H1 (cell line): ENCODE data around the gene R3HDM4. TPM values are rescaled to one million over a fixed set of nuclear protein-coding genes. Genes with fewer than 3 reads are reported as not detected.

Source experiments
- CTCF ChIA-PET: fragments of 300-600 bp; sonication (Branson Sonifier 250); formaldehyde crosslinking; loops from one replicate; lab custom pipeline; 2021; ENCODE audit not compliant: partially characterized antibody; lab: Charles Lee
- POLR2A ChIA-PET: fragments of 300-600 bp; sonication (Branson Sonifier 250); formaldehyde crosslinking; loops from one replicate; lab custom pipeline; 2021; ENCODE audit warnings: inconsistent platforms; ENCODE audit not compliant: partially characterized antibody; lab: Charles Lee
- DNase-seq, 2 experiments: peaks; one replicate each; pipeline versions ENCODE4 v3.0.0 to v3.0.0-alpha.2; 2010 to 2022; ENCODE audit warnings: low spot score in 2 of 2, low read depth in 1 of 2, mixed read lengths in 1 of 2
- FAIRE-seq: peaks from 2 replicates; lab custom pipeline; 2011; peaks lifted over from hg19 to GRCh38; lab: Jason Lieb, UNC
- H2AFZ ChIP-seq: 2 replicates; pipeline ENCODE4 v1.8.1; 2012; ENCODE audit warnings: low read length, inconsistent platforms
- H2AK5ac ChIP-seq: 2 replicates; pipeline ENCODE4 v1.6.1; 2013; ENCODE audit warnings: low read depth, low read length
- H2BK120ac ChIP-seq: replicated peaks from 2 replicates; pipeline ENCODE3; 2013; ENCODE audit warnings: low read depth, low read length, inconsistent platforms
- H2BK12ac ChIP-seq: 2 replicates; pipeline ENCODE4 v1.6.1; 2013; ENCODE audit warnings: low read depth, low read length
- H2BK15ac ChIP-seq: 2 replicates; pipeline ENCODE4 v1.6.1; 2013; ENCODE audit warnings: low read length
- H2BK20ac ChIP-seq: 2 replicates; pipeline ENCODE4 v1.6.1; 2013; ENCODE audit warnings: low read length
- H2BK5ac ChIP-seq: 2 replicates; pipeline ENCODE4 v1.6.1; 2013; ENCODE audit warnings: low read depth, low read length
- H3K14ac ChIP-seq: 2 replicates; pipeline ENCODE4 v1.6.1; 2013; ENCODE audit warnings: inconsistent platforms; ENCODE audit not compliant: insufficient read length
- H3K18ac ChIP-seq: 2 replicates; pipeline ENCODE4 v1.6.1; 2013; ENCODE audit warnings: low read length; ENCODE audit errors: extremely low read depth
- H3K23ac ChIP-seq: 2 replicates; pipeline ENCODE4 v1.6.1; 2013; ENCODE audit warnings: inconsistent platforms; ENCODE audit not compliant: insufficient read length
- H3K23me2 ChIP-seq: 2 replicates; pipeline ENCODE4 v1.6.1; 2013; ENCODE audit warnings: low read depth, low read length
- H3K27ac ChIP-seq: 2 replicates; pipeline ENCODE4 v1.6.1; 2011; ENCODE audit warnings: low read depth, low read length, inconsistent platforms
- H3K27me3 ChIP-seq, 4 experiments: replicated peaks in 1 of 4; 1 replicate in 1 of 4; 2 replicates in 3 of 4; pipeline versions ENCODE4 v1.6.1 to v1.8.1; 2011 to 2013; ENCODE audit warnings: low read length in 3 of 4, mild to moderate bottlenecking in 3 of 4, inconsistent platforms in 2 of 4, mixed read lengths in 2 of 4, moderate library complexity in 1 of 4; ENCODE audit not compliant: control insufficient read depth in 3 of 4, insufficient read depth in 3 of 4; ENCODE audit errors: extremely low read depth in 1 of 4
- H3K36me3 ChIP-seq, 4 experiments: 2 replicates each; pipeline versions ENCODE4 v1.6.1 to v1.8.1; 2011 to 2013; ENCODE audit warnings: mild to moderate bottlenecking in 4 of 4, low read length in 3 of 4, moderate library complexity in 2 of 4, control low read depth in 1 of 4, inconsistent platforms in 1 of 4; ENCODE audit not compliant: insufficient read depth in 4 of 4, control insufficient read depth in 2 of 4
- H3K4ac ChIP-seq: replicated peaks from 2 replicates; pipeline ENCODE3; 2013; ENCODE audit warnings: low read length, low read depth, mixed read lengths, inconsistent platforms; ENCODE audit not compliant: insufficient read length
- H3K4me1 ChIP-seq, 4 experiments: replicated peaks in 1 of 4; 1 replicate in 1 of 4; 2 replicates in 3 of 4; pipeline versions ENCODE4 v1.6.1 to v1.8.1; 2011 to 2013; ENCODE audit warnings: low read length in 3 of 4, inconsistent platforms in 2 of 4, mixed read lengths in 1 of 4; ENCODE audit not compliant: insufficient read depth in 4 of 4, control insufficient read depth in 3 of 4
- H3K4me2 ChIP-seq, 2 experiments: 2 replicates each; pipeline versions ENCODE4 v1.6.1 to v1.8.1; 2011 to 2013; ENCODE audit warnings: low read depth in 2 of 2, low read length in 2 of 2, control low read depth in 1 of 2, inconsistent platforms in 1 of 2, mild to moderate bottlenecking in 1 of 2; ENCODE audit not compliant: insufficient read depth in 1 of 2
- H3K4me3 ChIP-seq, 4 experiments: fragments of 200-600, 300-600 bp in 1 of 4; sonication (generic), shearing (Covaris generic), sonication (Bioruptor Twin) in 1 of 4; 2 replicates each; pipeline versions ENCODE4 v1.5.1 to v1.8.1; 2011 to 2016; ENCODE audit warnings: low read length in 4 of 4, low read depth in 3 of 4, control low read depth in 2 of 4, inconsistent platforms in 2 of 4, mild to moderate bottlenecking in 2 of 4, mixed read lengths in 1 of 4, moderate library complexity in 1 of 4; ENCODE audit not compliant: insufficient read depth in 2 of 4; ENCODE audit errors: extremely low read depth in 1 of 4
- H3K56ac ChIP-seq: replicated peaks from 2 replicates; pipeline ENCODE3; 2013; ENCODE audit warnings: low read depth, mild to moderate bottlenecking, mixed read lengths, low read length, inconsistent platforms; ENCODE audit not compliant: insufficient read length
- H3K79me1 ChIP-seq: 2 replicates; pipeline ENCODE4 v1.6.1; 2013; ENCODE audit warnings: low read depth, low read length, control low read depth
- H3K79me2 ChIP-seq, 2 experiments: 2 replicates each; pipeline versions ENCODE4 v1.6.1 to v1.8.1; 2012 to 2013; ENCODE audit warnings: low read length in 2 of 2, mild to moderate bottlenecking in 2 of 2, inconsistent platforms in 1 of 2; ENCODE audit not compliant: insufficient read depth in 2 of 2, control insufficient read depth in 1 of 2
- H3K9ac ChIP-seq, 4 experiments: replicated peaks in 1 of 4; 1 replicate in 1 of 4; 2 replicates in 3 of 4; pipeline versions ENCODE4 v1.6.1 to v1.8.1; 2011 to 2013; ENCODE audit warnings: low read depth in 3 of 4, low read length in 3 of 4, control low read depth in 2 of 4, mild to moderate bottlenecking in 2 of 4, moderate library complexity in 2 of 4, inconsistent platforms in 1 of 4; ENCODE audit errors: extremely low read depth in 1 of 4
- H3K9me3 ChIP-seq, 2 experiments: 2 replicates each; pipeline versions ENCODE4 v1.6.1 to v1.8.1; 2012 to 2013; ENCODE audit warnings: mild to moderate bottlenecking in 2 of 2, moderate library complexity in 2 of 2, control low read depth in 1 of 2, inconsistent platforms in 1 of 2, low read depth in 1 of 2, low read length in 1 of 2, mixed read lengths in 1 of 2; ENCODE audit not compliant: insufficient read depth in 2 of 2
- H4K20me1 ChIP-seq, 2 experiments: replicated peaks in 1 of 2; 2 replicates each; pipeline versions ENCODE3 to v1.8.1; 2011 to 2013; ENCODE audit warnings: inconsistent platforms in 2 of 2, low read length in 2 of 2, mild to moderate bottlenecking in 1 of 2; ENCODE audit not compliant: insufficient read depth in 2 of 2, control insufficient read depth in 1 of 2
- H4K5ac ChIP-seq: 2 replicates; pipeline ENCODE4 v1.6.1; 2013; ENCODE audit warnings: low read length, low read depth, mixed read lengths, inconsistent platforms; ENCODE audit not compliant: insufficient read length
- H4K8ac ChIP-seq: 2 replicates; pipeline ENCODE4 v1.8.0; 2013; ENCODE audit warnings: mild to moderate bottlenecking, moderate library complexity, low read length, inconsistent platforms; ENCODE audit not compliant: insufficient read depth; ENCODE audit errors: extremely low read depth
- H4K91ac ChIP-seq: replicated peaks from 2 replicates; pipeline ENCODE3; 2013; ENCODE audit warnings: low read length, mixed read lengths, inconsistent platforms; ENCODE audit not compliant: insufficient read length
- ASH2L ChIP-seq: fragments of 200-600, 300-600 bp; sonication (generic); IDR thresholded peaks from one replicate; pipeline ENCODE4 v1.7.1; 2017; ENCODE audit warnings: low read length
- ATF2 ChIP-seq: IDR thresholded peaks from 2 replicates; pipeline ENCODE4 v1.6.1; 2012; ENCODE audit warnings: low read length, inconsistent platforms
- BACH1 ChIP-seq: IDR thresholded peaks from 2 replicates; pipeline ENCODE4 v1.6.1; 2012; ENCODE audit warnings: low read length, improper control_type of control experiment
- CHD1 ChIP-seq: IDR thresholded peaks from 2 replicates; pipeline ENCODE4 v1.6.1; 2012; ENCODE audit warnings: low read depth, low read length, improper control_type of control experiment
- CTBP2 ChIP-seq: IDR thresholded peaks from 2 replicates; pipeline ENCODE4 v1.7.0; 2011; ENCODE audit warnings: borderline replicate concordance, mild to moderate bottlenecking, moderate library complexity, mixed read lengths, low read length; ENCODE audit not compliant: insufficient read depth, insufficient read length
- E2F6 ChIP-seq: IDR thresholded peaks from 2 replicates; pipeline ENCODE4 v1.6.1; 2012; ENCODE audit warnings: inconsistent platforms
- FOSL1 ChIP-seq: IDR thresholded peaks from 2 replicates; pipeline ENCODE4 v1.6.1; 2011; ENCODE audit warnings: mild to moderate bottlenecking, low read depth, low read length, moderate library complexity; ENCODE audit not compliant: insufficient read depth
- HDAC6 ChIP-seq: IDR thresholded peaks from one replicate; pipeline ENCODE4 v1.7.1; 2012; ENCODE audit warnings: low read depth, mild to moderate bottlenecking, inconsistent platforms, low read length, moderate library complexity
- PHF8 ChIP-seq: fragments of 200-600 bp; sonication (generic); conservative IDR thresholded peaks from 2 replicates; pipeline ENCODE4 v1.7.1; 2012; ENCODE audit warnings: low read depth, mild to moderate bottlenecking, inconsistent platforms, low read length, moderate library complexity
- TCF12 ChIP-seq: IDR thresholded peaks from 2 replicates; pipeline ENCODE4 v1.6.1; 2011; ENCODE audit warnings: low read depth, mild to moderate bottlenecking, low read length
- TEAD4 ChIP-seq: IDR thresholded peaks from 2 replicates; pipeline ENCODE4 v1.6.1; 2012; ENCODE audit warnings: low read depth, low read length, inconsistent platforms, mixed read lengths
- WGBS, 2 experiments: shearing (Covaris generic) in 1 of 2; methylation state at CpG; one replicate each; pipeline versions ENCODE4 v1.1.6 to v1.1.7; 2013 to 2015; ENCODE audit warnings: low lambda C conversion rate in 2 of 2, mixed read lengths in 2 of 2, inconsistent platforms in 1 of 2, low coverage in 1 of 2, missing lambda C conversion rate in 1 of 2; ENCODE audit not compliant: insufficient replicate concordance in 2 of 2, insufficient coverage in 1 of 2, insufficient read length in 1 of 2; ENCODE audit errors: extremely low coverage in 1 of 2, missing lambda C conversion rate in 1 of 2; 5-methylcytosine and 5-hydroxymethylcytosine counted together
- polyA plus RNA-seq, 7 experiments: library from polyadenylated mRNA; depleted of rRNA in 3 of 7; stranded (reverse) in 5 of 7; unstranded in 2 of 7; fragments of >200 nt in 5 of 7; fragments of 200-250 nt in 2 of 7; gene quantifications; 1 replicate in 5 of 7; 2 replicates in 1 of 7; 4 replicates in 1 of 7; pipeline versions ENCODE4 v1.2.1 to v1.2.3, GENCODE V29; 2011 to 2013; ENCODE audit warnings: missing spikeins in 2 of 7, mixed read lengths in 2 of 7
- total RNA-seq: library from RNA; stranded (reverse); fragmentation: NEBNext Ultra II Directional; extraction: Animal tissue kit (Norgen Biotek cat#: 25700); gene quantifications from 2 replicates; pipeline ENCODE4 v1.2.1, GENCODE V29; 2021

The R3HDM4 gene
- total and polyA plus RNA-seq, 2 of the 8 experiments (the other 6 are each of a cell fraction or from before 2014, with no cell fraction given) = 76.8 to 102 TPM

GRCh38 chr19:954272-954671 is 41.3 kb upstream of the R3HDM4 start:
- H3K9ac ChIP-seq = no peak overlapping the region; a peak in 1 of 7 replicates
- H4K20me1 ChIP-seq = peaks cover 0 to 1% of the 10 kb centered on the region in 2 experiments
- peaks cover 0 to 26% of the 10 kb centered on the region in 2 experiments; a peak in 1 of 4 replicates for H3K79me2 ChIP-seq
- H2AFZ ChIP-seq = no peak overlapping the region
- POLR2A ChIA-PET = interaction anchor here (1.1 to 2.1 kb wide), 2 partner anchors 17 to 30 kb away, joined by 3 to 10 read pairs; partner anchors contain the start of gene WDR18
- no peak overlapping the region for H3K56ac ChIP-seq
- peak overlapping the region; percentile 66 for H4K91ac ChIP-seq
- H2BK12ac ChIP-seq = peak overlapping the region; percentile 7; the same call in 1 of the 2 replicates
- peak overlapping the region; percentile 77; the same call in 1 of the 2 replicates for H2BK5ac ChIP-seq
- no peak for FAIRE-seq
- WGBS, 2 experiments = 87% methylated on average over 14 of the region's 14 CpGs; no CpG with 5 or more reads in 1 of the 2 experiments
- peaks cover 11% of the 10 kb centered on the region for H3K79me1 ChIP-seq
- DNase-seq = no peak
- no peak overlapping the region; the same call in 1 of the 2 replicates for H3K18ac ChIP-seq
- H2AK5ac ChIP-seq = peak overlapping the region; percentile 59; the same call in 1 of the 2 replicates
- H3K27me3 ChIP-seq = no peaks in the 10 kb centered on the region
- CTCF ChIA-PET = interaction anchor here (1.1 to 3.6 kb wide), 3 partner anchors 17 to 32 kb away, joined by 3 to 16 read pairs (median 9); no protein-coding TSS in a partner anchor
- no peaks in the 10 kb centered on the region for H3K9me3 ChIP-seq
- H2BK15ac ChIP-seq = peak overlapping the region; percentile 53; the same call in 1 of the 2 replicates
- no peaks in the 10 kb centered on the region; the same call in 1 of the 2 replicates for H3K23me2 ChIP-seq
- H2BK20ac ChIP-seq = no peak overlapping the region
- H3K4me1 ChIP-seq = peaks cover 5 to 46% (median 23%) of the 10 kb centered on the region in 4 experiments
- H3K4me2 ChIP-seq = no peak overlapping the region
- H4K8ac ChIP-seq = peak overlapping the region; percentile 54
- H3K14ac ChIP-seq = no peak overlapping the region
- H3K36me3 ChIP-seq = no peaks in the 10 kb centered on the region
- H3K4me3 ChIP-seq = no peak overlapping the region
- H3K27ac ChIP-seq = no peak overlapping the region
- H3K23ac ChIP-seq = no peak overlapping the region
- H3K4ac ChIP-seq = peak overlapping the region; percentile 7
- peak overlapping the region; percentile 28 for H2BK120ac ChIP-seq
- H4K5ac ChIP-seq = peak overlapping the region; percentile 68
- TF ChIP-seq CHD1 (no peak), PHF8 (no peak), TCF12 (no peak), ASH2L (no peak), BACH1 (no peak), ATF2 (no peak), TEAD4 (no peak), HDAC6 (no peak), CTBP2 (no peak), E2F6 (no peak), FOSL1 (no peak)
